Measurements from ENCODE around the gene LPAR1.
"Not testable (repeated sequence)": the region's sequence is repeated elsewhere in the genome, so short reads cannot be mapped to it uniquely, and the experiment has no call there.

LPAR1 gene

DNA sequence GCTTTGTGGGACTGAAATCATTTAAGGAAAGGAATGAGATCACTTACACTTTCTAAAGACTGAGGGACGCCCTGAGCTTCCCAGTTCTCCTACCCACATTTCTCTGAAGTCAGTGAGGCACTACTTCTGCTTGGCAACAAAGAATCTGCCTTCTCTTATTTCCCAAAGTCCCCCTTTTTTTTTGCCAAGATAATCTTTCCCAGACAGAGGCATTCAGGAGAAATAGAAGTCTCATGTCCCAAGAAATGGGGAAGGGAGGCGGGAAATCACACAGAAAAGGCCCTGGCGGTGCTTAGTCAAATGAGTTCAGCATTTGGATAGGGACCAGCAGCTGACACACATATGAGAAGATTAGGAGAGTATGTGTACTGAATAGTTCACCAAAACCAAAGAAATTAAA is 210.0 kb downstream of the LPAR1 start:
- TF ChIP-seq, protein P1, sequence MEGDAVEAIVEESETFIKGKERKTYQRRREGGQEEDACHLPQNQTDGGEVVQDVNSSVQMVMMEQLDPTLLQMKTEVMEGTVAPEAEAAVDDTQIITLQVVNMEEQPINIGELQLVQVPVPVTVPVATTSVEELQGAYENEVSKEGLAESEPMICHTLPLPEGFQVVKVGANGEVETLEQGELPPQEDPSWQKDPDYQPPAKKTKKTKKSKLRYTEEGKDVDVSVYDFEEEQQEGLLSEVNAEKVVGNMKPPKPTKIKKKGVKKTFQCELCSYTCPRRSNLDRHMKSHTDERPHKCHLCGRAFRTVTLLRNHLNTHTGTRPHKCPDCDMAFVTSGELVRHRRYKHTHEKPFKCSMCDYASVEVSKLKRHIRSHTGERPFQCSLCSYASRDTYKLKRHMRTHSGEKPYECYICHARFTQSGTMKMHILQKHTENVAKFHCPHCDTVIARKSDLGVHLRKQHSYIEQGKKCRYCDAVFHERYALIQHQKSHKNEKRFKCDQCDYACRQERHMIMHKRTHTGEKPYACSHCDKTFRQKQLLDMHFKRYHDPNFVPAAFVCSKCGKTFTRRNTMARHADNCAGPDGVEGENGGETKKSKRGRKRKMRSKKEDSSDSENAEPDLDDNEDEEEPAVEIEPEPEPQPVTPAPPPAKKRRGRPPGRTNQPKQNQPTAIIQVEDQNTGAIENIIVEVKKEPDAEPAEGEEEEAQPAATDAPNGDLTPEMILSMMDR (IDR thresholded peaks at IDR 0.05; ENCODE audit: low read depth, low read length): no peak

DNA sequence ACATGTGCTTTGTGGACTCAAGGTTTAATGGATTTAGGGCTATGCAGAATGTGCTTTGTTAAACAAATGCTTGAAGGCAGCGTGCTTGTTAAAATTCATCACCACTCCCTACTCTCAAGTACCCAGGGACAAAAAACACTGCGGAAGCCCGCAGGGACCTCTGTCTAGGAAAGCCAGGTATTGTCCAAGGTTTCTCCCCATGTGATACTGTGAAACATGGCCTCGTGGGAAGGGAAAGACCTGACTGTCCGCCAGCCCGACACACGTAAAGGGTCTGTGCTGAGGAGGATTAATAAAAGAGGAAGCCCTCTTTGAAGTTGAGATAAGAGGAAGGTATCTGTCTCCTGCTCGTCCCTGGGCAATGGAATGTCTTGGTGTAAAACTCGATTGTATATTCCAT is 211.9 kb downstream of the LPAR1 start:
- not testable (repeated sequence) for H3K27me3 ChIP-seq; DNase-seq; H3K4me1 ChIP-seq; H3K9me3 ChIP-seq; H3K4me3 ChIP-seq (ENCODE audit: low read depth, low read length); H3K36me3 ChIP-seq

More for the DNA sequence above, 210.0 kb downstream of the LPAR1 start:
- no peaks in the 10 kb centered on the region for H3K9me3 ChIP-seq
- H3K4me3 ChIP-seq (ENCODE audit: low read depth, low read length): no peak overlapping the region
- peaks cover 7% of the 10 kb centered on the region; the same call in 1 of the 2 replicates for H3K4me1 ChIP-seq
- no peaks in the 10 kb centered on the region for H3K36me3 ChIP-seq
- no peaks in the 10 kb centered on the region for H3K27me3 ChIP-seq
- DNase-seq: no peak

DNA sequence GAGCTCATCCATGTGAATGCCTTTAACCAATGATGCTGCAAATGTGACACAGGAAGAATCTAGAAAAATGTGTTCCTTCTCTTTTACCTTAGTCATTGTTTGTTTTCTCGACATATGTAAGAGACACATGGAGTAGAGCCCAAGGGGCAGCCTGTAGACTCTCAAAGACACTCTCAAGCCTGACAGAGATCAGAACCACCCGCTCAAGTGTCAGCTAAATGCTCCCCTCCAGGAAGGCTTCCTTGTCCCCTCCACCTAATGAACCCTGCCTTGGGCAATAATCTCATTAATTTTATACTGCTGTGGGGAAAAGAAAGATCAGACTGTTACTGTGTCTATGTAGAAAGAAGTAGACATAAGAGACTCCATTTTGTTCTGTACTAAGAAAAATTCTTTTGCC is 212.3 kb downstream of the LPAR1 start:
- TF ChIP-seq, protein P1 (IDR thresholded peaks at IDR 0.05; ENCODE audit: low read depth, low read length): no peak
- no peak for DNase-seq
- no peaks in the 10 kb centered on the region for H3K27me3 ChIP-seq
- H3K36me3 ChIP-seq: no peaks in the 10 kb centered on the region
- peaks cover 10% of the 10 kb centered on the region for H3K4me1 ChIP-seq
- H3K9me3 ChIP-seq: no peaks in the 10 kb centered on the region
- H3K4me3 ChIP-seq (ENCODE audit: low read depth, low read length): no peak overlapping the region

DNA sequence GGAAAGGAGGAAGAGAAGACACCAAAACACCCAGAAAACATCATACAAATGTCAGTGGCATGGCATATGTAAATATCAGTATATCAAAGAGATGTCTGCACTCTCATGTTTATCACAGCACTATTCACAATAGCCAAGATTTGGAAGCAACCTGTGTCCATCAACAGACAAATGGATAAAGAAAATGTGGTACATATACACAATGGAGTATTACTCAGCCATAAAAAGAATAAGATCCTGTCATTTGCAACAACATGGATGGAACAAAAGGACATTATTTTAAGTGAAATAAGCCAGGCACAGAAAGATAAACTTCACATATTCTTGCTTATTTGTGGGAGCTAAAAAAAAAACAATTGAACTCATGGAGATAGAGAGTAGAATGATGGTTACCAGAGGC is 213.1 kb downstream of the LPAR1 start:
- H3K9me3 ChIP-seq; H3K36me3 ChIP-seq; H3K4me3 ChIP-seq (ENCODE audit: low read depth, low read length); DNase-seq; H3K27me3 ChIP-seq: not testable (repeated sequence)
- peaks cover 14% of the 10 kb centered on the region for H3K4me1 ChIP-seq

Data from BE2C (cell line).